OCI-LY7 (cell line): ENCODE results near the gene RAB3D. TPM values are rescaled to one million over a fixed set of nuclear protein-coding genes. Genes with fewer than 3 reads are reported as not detected.

ENCODE experiments used
- BruUV-seq: library from RNA; stranded (reverse); fragments of 400-500 nt; replicated peaks from 2 replicates; lab custom pipeline; 2021; lab: Mats Ljungman, UMichigan
- CTCF ChIA-PET: fragments of 300-600 bp; sonication (Branson Sonifier 250); formaldehyde crosslinking; loops from one replicate; lab custom pipeline; 2022; ENCODE audit warnings: antibody characterized with exemption; ENCODE audit not compliant: unreplicated experiment; lab: Charles Lee
- POLR2A ChIA-PET: fragments of 300-600 bp; sonication (Branson Sonifier 250); formaldehyde crosslinking; loops from one replicate; lab custom pipeline; 2022; ENCODE audit warnings: antibody characterized with exemption; lab: Charles Lee
- DNase-seq: peaks from one replicate; pipeline ENCODE4 v3.0.0-alpha.2; 2015; ENCODE audit warnings: low spot score
- H2AFZ ChIP-seq: fragments of 200-600 bp; sonication (generic), shearing (Covaris generic); 2 replicates; pipeline ENCODE4 v1.6.1; 2014; ENCODE audit warnings: mild to moderate bottlenecking, antibody characterized with exemption, low read length, moderate library complexity
- H3K27ac ChIP-seq: fragments of 200-600 bp; sonication (generic); 2 replicates; pipeline ENCODE4 v1.5.1; 2014; ENCODE audit warnings: mixed run types, low read depth, mild to moderate bottlenecking, moderate library complexity, low read length, inconsistent platforms; ENCODE audit not compliant: poor library complexity, severe bottlenecking
- H3K36me3 ChIP-seq: fragments of 200-600 bp; sonication (generic); 2 replicates; pipeline ENCODE4 v1.6.1; 2014; ENCODE audit warnings: mild to moderate bottlenecking, antibody characterized with exemption, low read length, moderate library complexity, mixed read lengths; ENCODE audit not compliant: insufficient read depth
- H3K4me1 ChIP-seq: fragments of 200-600 bp; sonication (generic); 2 replicates; pipeline ENCODE4 v1.5.1; 2014; ENCODE audit warnings: mild to moderate bottlenecking, low read length; ENCODE audit not compliant: insufficient read depth, poor library complexity, severe bottlenecking
- H3K4me2 ChIP-seq: fragments of 200-600 bp; sonication (generic); 2 replicates; pipeline ENCODE4 v1.6.1; 2014; ENCODE audit warnings: mild to moderate bottlenecking, low read length
- H3K4me3 ChIP-seq: fragments of 200-600 bp; sonication (generic); 2 replicates; pipeline ENCODE4 v1.5.1; 2014; ENCODE audit warnings: mild to moderate bottlenecking, low read depth, low read length; ENCODE audit not compliant: poor library complexity, severe bottlenecking
- H3K79me2 ChIP-seq: fragments of 200-600 bp; sonication (generic); 2 replicates; pipeline ENCODE4 v1.6.1; 2016; ENCODE audit warnings: low read depth, mild to moderate bottlenecking, low read length, moderate library complexity, mixed read lengths; ENCODE audit not compliant: insufficient read depth
- H3K9me2 ChIP-seq: fragments of 200-600 bp; sonication (generic); 2 replicates; pipeline ENCODE4 v1.6.1; 2016; ENCODE audit warnings: mild to moderate bottlenecking, low read length, mixed read lengths; ENCODE audit not compliant: insufficient read depth
- H3K9me3 ChIP-seq: fragments of 200-600 bp; sonication (generic); 2 replicates; pipeline ENCODE4 v1.6.1; 2014; ENCODE audit warnings: mild to moderate bottlenecking, mixed run types, low read length, mixed read lengths
- H4K20me1 ChIP-seq: fragments of 200-600 bp; sonication (generic); 2 replicates; pipeline ENCODE4 v1.6.1; 2014; ENCODE audit warnings: mild to moderate bottlenecking, antibody characterized with exemption, low read length, moderate library complexity, mixed read lengths; ENCODE audit not compliant: insufficient read depth
- EZH2phosphoT487 ChIP-seq: fragments of 200-600 bp; sonication (generic); IDR thresholded peaks from 2 replicates; pipeline ENCODE4 v1.6.1; 2018; ENCODE audit warnings: low read depth, borderline replicate concordance, mild to moderate bottlenecking, mixed run types, antibody characterized with exemption, low read length, moderate library complexity, mixed read lengths
- intact Hi-C: fragments of 100-400 bp; cut with micrococcal nuclease; formaldehyde crosslinking; loops from one replicate; pipeline ENCODE4 v1.10.0; 2022; ENCODE audit not compliant: unreplicated experiment
- total RNA-seq, 2 experiments: library from RNA; depleted of rRNA in 1 of 2; stranded (reverse); fragments of >200 nt in 1 of 2; shearing (Covaris generic) in 1 of 2; gene quantifications; 2 replicates each; pipeline ENCODE4 v1.2.3, GENCODE V29; 2014 to 2022
- TF ChIP-seq, protein P1 (sequence below): fragments of 200-600 bp; sonication (generic); conservative IDR thresholded peaks from 2 replicates; pipeline ENCODE4 v1.5.1; 2014; ENCODE audit warnings: mild to moderate bottlenecking, antibody characterized with exemption, low read length, moderate library complexity, mixed read lengths

The RAB3D gene
- total RNA-seq, 2 experiments from 2014 or later: 1.9 to 8.4 TPM

DNA sequence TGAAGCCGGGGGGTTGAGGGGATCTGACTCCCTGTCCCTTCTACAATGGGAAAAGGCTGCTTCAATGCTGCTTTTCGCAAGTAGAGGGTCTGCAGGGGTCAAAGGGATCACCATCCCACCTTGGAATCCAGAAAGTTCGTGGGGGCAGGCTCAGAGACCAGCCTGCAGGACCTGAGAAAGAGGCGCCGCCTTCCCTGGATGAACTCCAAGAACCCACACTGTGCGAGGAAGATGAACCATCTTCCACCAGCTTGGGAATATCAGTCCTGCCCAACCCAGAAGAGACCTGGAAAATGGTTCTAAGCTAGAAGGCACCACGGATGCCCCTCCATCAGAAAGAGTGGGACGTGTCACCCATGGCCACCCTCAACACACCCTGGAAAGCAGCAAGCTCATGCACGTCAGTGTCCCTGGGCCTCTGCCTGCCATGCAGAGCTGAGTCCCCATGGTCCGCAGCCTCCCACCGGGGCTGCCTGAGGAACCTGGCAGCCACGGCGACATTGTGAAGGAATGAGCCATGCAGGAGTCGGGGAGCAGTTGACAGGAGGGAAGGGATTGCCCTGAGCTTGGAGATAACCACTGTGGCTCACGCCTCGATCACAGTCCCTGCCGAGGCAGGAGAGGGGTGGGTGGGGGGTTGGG is 14.6 kb downstream of the RAB3D start:
- H3K4me1 ChIP-seq: peaks cover 14% of the 10 kb centered on the region
- H2AFZ ChIP-seq: no peak overlapping the region
- CTCF ChIA-PET: no interaction called here
- POLR2A ChIA-PET: no interaction called here
- H3K9me3 ChIP-seq: no peaks in the 10 kb centered on the region
- no TSS peak for BruUV-seq
- DNase-seq: no peak
- no peaks in the 10 kb centered on the region for H3K9me2 ChIP-seq
- H3K4me2 ChIP-seq: no peak overlapping the region
- H3K36me3 ChIP-seq: no peaks in the 10 kb centered on the region
- TF ChIP-seq, protein P1, sequence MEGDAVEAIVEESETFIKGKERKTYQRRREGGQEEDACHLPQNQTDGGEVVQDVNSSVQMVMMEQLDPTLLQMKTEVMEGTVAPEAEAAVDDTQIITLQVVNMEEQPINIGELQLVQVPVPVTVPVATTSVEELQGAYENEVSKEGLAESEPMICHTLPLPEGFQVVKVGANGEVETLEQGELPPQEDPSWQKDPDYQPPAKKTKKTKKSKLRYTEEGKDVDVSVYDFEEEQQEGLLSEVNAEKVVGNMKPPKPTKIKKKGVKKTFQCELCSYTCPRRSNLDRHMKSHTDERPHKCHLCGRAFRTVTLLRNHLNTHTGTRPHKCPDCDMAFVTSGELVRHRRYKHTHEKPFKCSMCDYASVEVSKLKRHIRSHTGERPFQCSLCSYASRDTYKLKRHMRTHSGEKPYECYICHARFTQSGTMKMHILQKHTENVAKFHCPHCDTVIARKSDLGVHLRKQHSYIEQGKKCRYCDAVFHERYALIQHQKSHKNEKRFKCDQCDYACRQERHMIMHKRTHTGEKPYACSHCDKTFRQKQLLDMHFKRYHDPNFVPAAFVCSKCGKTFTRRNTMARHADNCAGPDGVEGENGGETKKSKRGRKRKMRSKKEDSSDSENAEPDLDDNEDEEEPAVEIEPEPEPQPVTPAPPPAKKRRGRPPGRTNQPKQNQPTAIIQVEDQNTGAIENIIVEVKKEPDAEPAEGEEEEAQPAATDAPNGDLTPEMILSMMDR: no peak
- TF ChIP-seq EZH2phosphoT487: no peak
- no peaks in the 10 kb centered on the region for H3K79me2 ChIP-seq
- no peaks in the 10 kb centered on the region for H4K20me1 ChIP-seq
- no peak overlapping the region for H3K4me3 ChIP-seq
- intact Hi-C loops: no loop called here
- no peak overlapping the region for H3K27ac ChIP-seq

DNA sequence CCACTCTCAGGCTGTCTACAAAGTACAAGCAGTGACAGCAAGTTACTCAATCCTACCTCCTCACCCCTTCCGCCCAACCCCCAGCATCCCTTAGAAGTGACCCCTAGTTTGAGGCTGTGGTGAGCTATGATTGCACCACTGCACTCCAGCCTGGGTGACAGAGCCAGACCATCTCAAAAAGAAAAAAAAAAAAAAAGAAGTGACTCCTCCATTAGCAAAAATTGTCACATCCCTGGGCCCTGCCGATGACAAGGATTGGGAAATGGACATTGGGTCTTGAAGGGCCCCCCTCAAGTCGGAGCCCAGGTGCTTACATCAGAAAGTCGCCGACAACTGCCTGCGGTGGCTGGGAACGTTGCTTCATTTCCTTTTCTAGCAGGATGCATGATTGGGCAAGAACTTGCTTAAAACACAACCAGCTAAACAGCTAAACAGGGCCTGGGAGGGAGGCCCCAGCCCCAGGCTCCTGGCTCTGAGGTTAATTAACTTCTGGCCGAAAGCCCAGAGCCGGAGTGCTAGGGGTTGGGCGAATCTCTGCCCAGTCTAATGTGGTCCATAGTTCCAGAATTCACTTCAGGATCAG is 15.3 kb downstream of the RAB3D start:
- Histone ChIP-seq H3K4me1 (peaks cover 14% of the 10 kb centered on the region), H3K4me3 (no peak overlapping the region), H4K20me1 (no peaks in the 10 kb centered on the region), H3K79me2 (no peaks in the 10 kb centered on the region), H3K4me2 (0 out of 2 replicates have a peak overlapping the region, but pooled peaks have one; percentile 4), H3K36me3 (no peaks in the 10 kb centered on the region), H3K9me3 (no peaks in the 10 kb centered on the region), H2AFZ (no peak overlapping the region), H3K9me2 (no peaks in the 10 kb centered on the region), H3K27ac (no peak overlapping the region)
- peak; percentile 31 for DNase-seq
- BruUV-seq: no TSS peak
- POLR2A ChIA-PET: interaction anchor here (0.6 kb wide), 3 partner anchors 44 to 559 kb away, joined by 3 read pairs; no protein-coding TSS in a partner anchor
- no peak for TF ChIP-seq EZH2phosphoT487
- TF ChIP-seq, protein P1: no peak
- CTCF ChIA-PET: interaction anchor here (0.7 kb wide), 1 partner anchor 16 kb away, joined by 3 read pairs; the partner anchor contains the start of gene RAB3D
- intact Hi-C loops: no loop called here
